MM.1S (cell line): Measurements from ENCODE around the gene ZBTB7C.

ENCODE experiments used
- DNase-seq: peaks from one replicate; pipeline ENCODE4 v3.0.0-alpha.2; 2015
- H2AFZ ChIP-seq: fragments of 300-600 bp; sonication (generic); 2 replicates; pipeline ENCODE4 v1.6.0; 2016; ENCODE audit warnings: antibody characterized with exemption, low read length
- H3F3A ChIP-seq: fragments of 300-600 bp; sonication (generic); 2 replicates; pipeline ENCODE4 v1.6.1; 2016; ENCODE audit warnings: mild to moderate bottlenecking, antibody characterized with exemption, low read length, moderate library complexity, mixed read lengths; ENCODE audit not compliant: insufficient read depth
- H3K27ac ChIP-seq: fragments of 300-600 bp; sonication (generic); 2 replicates; pipeline ENCODE4 v1.5.1; 2016; ENCODE audit warnings: mild to moderate bottlenecking, low read length
- H3K27me3 ChIP-seq: fragments of 300-600 bp; sonication (generic); replicated peaks from 2 replicates; pipeline ENCODE4 v1.6.0; 2016; ENCODE audit warnings: low read length; ENCODE audit not compliant: insufficient read depth
- H3K36me3 ChIP-seq: fragments of 300-600 bp; sonication (generic); replicated peaks from 2 replicates; pipeline ENCODE4 v1.6.1; 2016; ENCODE audit warnings: mild to moderate bottlenecking, low read length, mixed read lengths; ENCODE audit not compliant: insufficient read depth
- H3K4me1 ChIP-seq: fragments of 300-600 bp; sonication (generic); 2 replicates; pipeline ENCODE4 v1.6.1; 2016; ENCODE audit warnings: low read length, mixed read lengths
- H3K4me2 ChIP-seq: fragments of 300-600 bp; sonication (generic); 2 replicates; pipeline ENCODE4 v1.6.0; 2016; ENCODE audit warnings: low read depth, low read length
- H3K4me3 ChIP-seq: fragments of 300-600 bp; sonication (generic); 2 replicates; pipeline ENCODE4 v1.5.1; 2016; ENCODE audit warnings: low read length, mixed read lengths
- H3K79me2 ChIP-seq: fragments of 300-600 bp; sonication (generic); 2 replicates; pipeline ENCODE4 v1.6.1; 2016; ENCODE audit warnings: mixed run types, low read length, mixed read lengths
- H3K9ac ChIP-seq: fragments of 300-600 bp; sonication (generic); 2 replicates; pipeline ENCODE4 v1.6.1; 2016; ENCODE audit warnings: low read length, mixed read lengths
- H3K9me2 ChIP-seq: fragments of 300-600 bp; sonication (generic); replicated peaks from 2 replicates; pipeline ENCODE4 v1.6.1; 2016; ENCODE audit warnings: mild to moderate bottlenecking, low read length, mixed read lengths; ENCODE audit not compliant: insufficient read depth
- H3K9me3 ChIP-seq: fragments of 300-600 bp; sonication (generic); replicated peaks from 2 replicates; pipeline ENCODE4 v1.6.1; 2016; ENCODE audit warnings: mild to moderate bottlenecking, low read length, mixed read lengths; ENCODE audit not compliant: insufficient read depth
- H4K20me1 ChIP-seq: fragments of 300-600 bp; sonication (generic); 2 replicates; pipeline ENCODE4 v1.6.1; 2016; ENCODE audit warnings: mild to moderate bottlenecking, low read length, moderate library complexity, mixed read lengths; ENCODE audit not compliant: insufficient read depth
- CTCF ChIP-seq: fragments of 300-600 bp; sonication (generic); IDR thresholded peaks from 2 replicates; pipeline ENCODE4 v1.5.1; 2016; ENCODE audit warnings: antibody characterized with exemption, low read length, mixed read lengths
- EZH2 ChIP-seq: fragments of 300-600 bp; sonication (generic); optimal IDR thresholded peaks from 2 replicates; pipeline ENCODE3; 2017; ENCODE audit warnings: low read depth, mild to moderate bottlenecking, antibody characterized with exemption, low read length, mixed read lengths
- EZH2phosphoT487 ChIP-seq: fragments of 300-600 bp; sonication (generic); IDR thresholded peaks from 2 replicates; pipeline ENCODE4 v1.6.1; 2018; ENCODE audit warnings: antibody characterized with exemption, low read length

The ZBTB7C gene

GRCh38 chr18:48252525-48252924, 156.7 kb downstream of the ZBTB7C start:
- Histone ChIP-seq H3K4me2 (no peak overlapping the region), H3K27ac (no peak overlapping the region), H3K4me1 (no peaks in the 10 kb centered on the region), H3K79me2 (no peaks in the 10 kb centered on the region), H2AFZ (no peak overlapping the region), H3K4me3 (no peak overlapping the region), H3F3A (no peaks in the 10 kb centered on the region), H3K9me2 (no peaks in the 10 kb centered on the region), H3K27me3 (no peaks in the 10 kb centered on the region), H3K9me3 (no peaks in the 10 kb centered on the region), H4K20me1 (no peaks in the 10 kb centered on the region), H3K9ac (no peak overlapping the region), H3K36me3 (no peaks in the 10 kb centered on the region)
- DNase-seq, result no peak
- TF ChIP-seq CTCF (no peak), EZH2phosphoT487 (no peak), EZH2 (no peak)

- Histone ChIP-seq H3K9me2 (no peaks in the 10 kb centered on the region), H3K79me2 (no peaks in the 10 kb centered on the region), H3K36me3 (no peaks in the 10 kb centered on the region), H4K20me1 (no peaks in the 10 kb centered on the region), H3K4me2 (no peak overlapping the region), H2AFZ (no peak overlapping the region), H3K27ac (no peak overlapping the region), H3K9ac (no peak overlapping the region), H3K27me3 (no peaks in the 10 kb centered on the region), H3F3A (no peaks in the 10 kb centered on the region), H3K4me3 (no peak overlapping the region), H3K9me3 (no peaks in the 10 kb centered on the region), H3K4me1 (no peaks in the 10 kb centered on the region)
- DNase-seq, result no peak
- TF ChIP-seq EZH2phosphoT487, result no peak
- no peak for TF ChIP-seq CTCF
- no peak for TF ChIP-seq EZH2
These were observed 158.3 kb downstream of the ZBTB7C start for GRCh38 chr18:48250918-48251317.

GRCh38 chr18:48250362-48250907, 158.7 kb downstream of the ZBTB7C start:
- TF ChIP-seq CTCF, result no peak
- TF ChIP-seq EZH2, result no peak
- TF ChIP-seq EZH2phosphoT487, result no peak

More at GRCh38 chr18:48250362-48250907, 158.7 kb downstream of the ZBTB7C start:
- Histone ChIP-seq H3K79me2 (no peaks in the 10 kb centered on the region), H3K9me3 (no peaks in the 10 kb centered on the region), H3K9me2 (no peaks in the 10 kb centered on the region), H3K36me3 (no peaks in the 10 kb centered on the region), H3K4me3 (no peak overlapping the region), H3K4me1 (no peaks in the 10 kb centered on the region), H2AFZ (no peak overlapping the region), H4K20me1 (no peaks in the 10 kb centered on the region), H3F3A (no peaks in the 10 kb centered on the region), H3K4me2 (no peak overlapping the region), H3K9ac (no peak overlapping the region), H3K27ac (no peak overlapping the region), H3K27me3 (no peaks in the 10 kb centered on the region)
- DNase-seq, result no peak
